ENCODE measurements around the gene GDF15. TPM values are rescaled to one million over a fixed set of nuclear protein-coding genes. Genes with fewer than 3 reads are reported as not detected.

Gene GDF15
- polyA plus RNA-seq, 1 donor (not counting 4 experiments of a cell fraction or from before 2014, with no cell fraction given), result 0.31 TPM

DNA sequence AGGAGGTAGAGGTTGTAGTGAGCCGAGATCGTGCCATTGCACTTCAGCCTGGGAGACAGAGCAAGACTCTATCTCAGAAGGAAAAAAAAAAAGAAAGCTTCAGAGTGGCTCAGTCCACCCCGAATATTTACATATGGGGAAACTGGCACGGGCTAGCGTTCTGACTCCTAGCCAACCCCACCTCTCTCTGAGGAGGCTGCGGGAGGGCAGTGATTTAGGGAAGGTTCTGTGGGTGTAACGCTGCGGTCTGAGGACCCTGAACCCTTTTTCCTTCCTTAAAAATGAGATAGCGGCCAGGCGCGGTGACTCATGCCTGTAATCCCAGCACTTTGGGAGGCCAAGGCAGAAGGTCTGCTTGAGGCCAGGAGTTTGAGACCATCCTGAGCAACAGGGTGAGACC lies 6.5 kb downstream of the GDF15 start:
- dilution Hi-C loops (cut with MboI; ENCODE audit: extremely low pct_ligation_motif_present, low sequenced_read_pairs), result no loop called here
- H3K79me2 ChIP-seq (ENCODE audit: control insufficient read depth, insufficient read depth, low read length), result no peaks in the 10 kb centered on the region
- H3K4me1 ChIP-seq (ENCODE audit: control insufficient read depth, extremely low read depth, insufficient read depth, low read length), result no peaks in the 10 kb centered on the region
- no peak for TF ChIP-seq EZH2 (IDR thresholded peaks at IDR 0.05; ENCODE audit: low read length)
- TF ChIP-seq, protein P1, sequence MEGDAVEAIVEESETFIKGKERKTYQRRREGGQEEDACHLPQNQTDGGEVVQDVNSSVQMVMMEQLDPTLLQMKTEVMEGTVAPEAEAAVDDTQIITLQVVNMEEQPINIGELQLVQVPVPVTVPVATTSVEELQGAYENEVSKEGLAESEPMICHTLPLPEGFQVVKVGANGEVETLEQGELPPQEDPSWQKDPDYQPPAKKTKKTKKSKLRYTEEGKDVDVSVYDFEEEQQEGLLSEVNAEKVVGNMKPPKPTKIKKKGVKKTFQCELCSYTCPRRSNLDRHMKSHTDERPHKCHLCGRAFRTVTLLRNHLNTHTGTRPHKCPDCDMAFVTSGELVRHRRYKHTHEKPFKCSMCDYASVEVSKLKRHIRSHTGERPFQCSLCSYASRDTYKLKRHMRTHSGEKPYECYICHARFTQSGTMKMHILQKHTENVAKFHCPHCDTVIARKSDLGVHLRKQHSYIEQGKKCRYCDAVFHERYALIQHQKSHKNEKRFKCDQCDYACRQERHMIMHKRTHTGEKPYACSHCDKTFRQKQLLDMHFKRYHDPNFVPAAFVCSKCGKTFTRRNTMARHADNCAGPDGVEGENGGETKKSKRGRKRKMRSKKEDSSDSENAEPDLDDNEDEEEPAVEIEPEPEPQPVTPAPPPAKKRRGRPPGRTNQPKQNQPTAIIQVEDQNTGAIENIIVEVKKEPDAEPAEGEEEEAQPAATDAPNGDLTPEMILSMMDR (optimal IDR thresholded peaks at IDR 0.05 in 1 of 3, IDR thresholded peaks at IDR 0.05 in 1 of 3, conservative IDR thresholded peaks at IDR 0.05 in 1 of 3; ENCODE audit: extremely low read depth in 1 of 3, insufficient read depth in 2 of 3, low read length in 3 of 3), result no peak
- H3K9me1 ChIP-seq (ENCODE audit: control insufficient read depth, extremely low read depth, insufficient read depth, low read length), result no peaks in the 10 kb centered on the region
- no peaks in the 10 kb centered on the region for H3K9me3 ChIP-seq (ENCODE audit: control insufficient read depth, low read depth, low read length)
- H3K27me3 ChIP-seq (ENCODE audit: control insufficient read depth, extremely low read depth, insufficient read depth, low read length), result peaks cover 24% of the 10 kb centered on the region
- H3K4me3 ChIP-seq (ENCODE audit: control insufficient read depth in 2 of 3, extremely low read depth in 1 of 3, insufficient read depth in 2 of 3, low read depth in 1 of 3, low read length in 3 of 3), result no peak overlapping the region
- no peaks in the 10 kb centered on the region for H4K20me1 ChIP-seq (ENCODE audit: control insufficient read depth, extremely low read depth, insufficient read depth, low read length)
- H3K4me2 ChIP-seq (ENCODE audit: control insufficient read depth, extremely low read depth, insufficient read depth, low read depth, low read length), result no peak overlapping the region
- no peak overlapping the region for H3K9ac ChIP-seq (ENCODE audit: control insufficient read depth, extremely low read depth, insufficient read depth, low read length)
- H2AFZ ChIP-seq (ENCODE audit: control insufficient read depth, low read length), result no peak overlapping the region
- DNase-seq (ENCODE audit: low read depth, low spot score) (no peak), FAIRE-seq (no peak)
- no peak overlapping the region for H3K27ac ChIP-seq (ENCODE audit: control insufficient read depth, insufficient read depth, low read length)
- H3K36me3 ChIP-seq (ENCODE audit: control insufficient read depth in 2 of 2, extremely low read depth in 1 of 2, insufficient read depth in 2 of 2, low read length in 2 of 2), result no peaks in the 10 kb centered on the region

DNA sequence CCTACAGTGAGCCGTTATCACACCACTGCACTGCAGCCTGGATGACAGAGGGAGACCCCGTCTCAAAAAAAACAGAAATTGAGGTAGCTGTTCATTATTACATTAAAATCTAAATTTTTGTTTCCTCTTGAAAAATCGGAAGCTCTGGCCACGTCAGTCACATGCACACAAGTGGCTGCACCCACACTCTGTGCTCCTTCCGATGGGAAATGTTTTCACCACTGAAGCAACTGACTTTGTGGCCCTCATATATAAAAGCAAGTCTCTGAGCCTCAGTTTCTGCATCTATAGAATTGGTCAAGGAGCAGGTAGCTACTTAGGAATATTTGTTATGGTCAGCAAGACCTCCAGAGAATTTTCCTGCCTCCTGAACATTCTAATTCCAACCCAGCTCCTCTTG lies 7.0 kb downstream of the GDF15 start:
- no peaks in the 10 kb centered on the region for H4K20me1 ChIP-seq (ENCODE audit: control insufficient read depth, extremely low read depth, insufficient read depth, low read length)
- H3K27me3 ChIP-seq (ENCODE audit: control insufficient read depth, extremely low read depth, insufficient read depth, low read length), result peaks cover 28% of the 10 kb centered on the region
- no peaks in the 10 kb centered on the region for H3K4me1 ChIP-seq (ENCODE audit: control insufficient read depth, extremely low read depth, insufficient read depth, low read length)
- dilution Hi-C loops (cut with MboI; ENCODE audit: extremely low pct_ligation_motif_present, low sequenced_read_pairs), result no loop called here
- H3K4me2 ChIP-seq (ENCODE audit: control insufficient read depth, extremely low read depth, insufficient read depth, low read depth, low read length), result no peak overlapping the region
- no peaks in the 10 kb centered on the region for H3K9me3 ChIP-seq (ENCODE audit: control insufficient read depth, low read depth, low read length)
- no peak for TF ChIP-seq EZH2 (IDR thresholded peaks at IDR 0.05; ENCODE audit: low read length)
- TF ChIP-seq, protein P1 (optimal IDR thresholded peaks at IDR 0.05 in 1 of 3, IDR thresholded peaks at IDR 0.05 in 1 of 3, conservative IDR thresholded peaks at IDR 0.05 in 1 of 3; ENCODE audit: extremely low read depth in 1 of 3, insufficient read depth in 2 of 3, low read length in 3 of 3), result no peak
- no peak for FAIRE-seq
- no peaks in the 10 kb centered on the region for H3K79me2 ChIP-seq (ENCODE audit: control insufficient read depth, insufficient read depth, low read length)
- no peak overlapping the region for H3K9ac ChIP-seq (ENCODE audit: control insufficient read depth, extremely low read depth, insufficient read depth, low read length)
- no peak overlapping the region for H3K4me3 ChIP-seq (ENCODE audit: control insufficient read depth in 2 of 3, extremely low read depth in 1 of 3, insufficient read depth in 2 of 3, low read depth in 1 of 3, low read length in 3 of 3)
- no peaks in the 10 kb centered on the region for H3K36me3 ChIP-seq (ENCODE audit: control insufficient read depth in 2 of 2, extremely low read depth in 1 of 2, insufficient read depth in 2 of 2, low read length in 2 of 2)
- no peak overlapping the region for H2AFZ ChIP-seq (ENCODE audit: control insufficient read depth, low read length)
- H3K9me1 ChIP-seq (ENCODE audit: control insufficient read depth, extremely low read depth, insufficient read depth, low read length), result no peaks in the 10 kb centered on the region
- DNase-seq (ENCODE audit: low read depth, low spot score), result no peak
- no peak overlapping the region for H3K27ac ChIP-seq (ENCODE audit: control insufficient read depth, insufficient read depth, low read length)

Data from keratinocyte (primary cell).